Activated CD8-positive, alpha-beta T cell treated with anti-CD3 and anti-CD28 coated beads, Interleukin-2, amount 10 ng/mL, durations not matched to agents 7 days and 5 days (primary cell): ENCODE measurements around the gene COG3. TPM values are rescaled to one million over a fixed set of nuclear protein-coding genes. Genes with fewer than 3 reads are reported as not detected.

ENCODE experiments used
- ATAC-seq: fragments of 150-1000 bp; cut with Tn5 transposase; one replicate; pipeline ENCODE4 v1.10.0; 2021; ENCODE audit warnings: moderate library complexity
- CTCF ChIA-PET: fragments of 350-600 bp; sonication (Branson Sonifier 250); formaldehyde crosslinking; loops from one replicate; lab custom pipeline; 2021; ENCODE audit warnings: antibody characterized with exemption; lab: Charles Lee
- POLR2A ChIA-PET: fragments of 350-600 bp; sonication (Branson Sonifier 250); formaldehyde crosslinking; loops from one replicate; lab custom pipeline; 2021; ENCODE audit warnings: antibody characterized with exemption; lab: Charles Lee
- DNase-seq: peaks from one replicate; pipeline ENCODE4 v3.0.0-alpha.2; 2020
- H3K27ac Mint-ChIP-seq: one replicate; pipeline ENCODE4 v1.8.0; 2021; ENCODE audit warnings: mild to moderate bottlenecking, mixed read lengths
- H3K27me3 Mint-ChIP-seq: one replicate; pipeline ENCODE4 v1.8.0; 2021; ENCODE audit warnings: low read depth, mixed read lengths
- H3K36me3 Mint-ChIP-seq: one replicate; pipeline ENCODE4 v1.8.0; 2021; ENCODE audit warnings: low read depth, mixed read lengths
- H3K4me1 Mint-ChIP-seq: one replicate; pipeline ENCODE4 v1.8.0; 2021; ENCODE audit warnings: low read depth, mixed read lengths
- H3K4me3 Mint-ChIP-seq: one replicate; pipeline ENCODE4 v1.8.0; 2021; ENCODE audit warnings: mild to moderate bottlenecking, mixed read lengths
- H3K9me3 Mint-ChIP-seq: one replicate; pipeline ENCODE4 v1.8.0; 2022; ENCODE audit warnings: mixed read lengths; ENCODE audit not compliant: insufficient read depth
- total RNA-seq, 2 experiments: library from RNA; stranded (reverse); gene quantifications; one replicate each; pipeline ENCODE4 v1.2.3, GENCODE V29; 2021

Gene COG3
- total RNA-seq, 2 experiments from 2014 or later = 22.0 to 23.1 TPM

GRCh38 chr13:45529758-45530157 is 65.0 kb downstream of the COG3 start:
- CTCF ChIA-PET = interaction anchor here (1.0 kb wide), 2 partner anchors 18 to 27 kb away, joined by 3 read pairs; no protein-coding TSS in a partner anchor
- Mint-ChIP-seq H3K4me3 (no peak overlapping the region), H3K36me3 (peaks cover 48% of the 10 kb centered on the region), H3K9me3 (no peaks in the 10 kb centered on the region), H3K27me3 (no peaks in the 10 kb centered on the region), H3K4me1 (no peaks in the 10 kb centered on the region), H3K27ac (no peak overlapping the region)
- no peak for DNase-seq
- no peak for ATAC-seq
- POLR2A ChIA-PET = interaction anchor here (0.7 kb wide), 1 partner anchor 270 kb away, joined by 3 read pairs; no protein-coding TSS in a partner anchor

- DNase-seq = no peak
Measured at GRCh38 chr13:45534604-45535003, 69.9 kb downstream of the COG3 start.

GRCh38 chr13:45536224-45536623 is 71.5 kb downstream of the COG3 start:
- no peaks in the 10 kb centered on the region for H3K27me3 Mint-ChIP-seq
- ChIA-PET CTCF (interaction anchor here (1.3 kb wide), 1 partner anchor 35 kb away, joined by 3 read pairs; no protein-coding TSS in a partner anchor), POLR2A (no interaction called here)
- DNase-seq = no peak
- no peak for ATAC-seq
- no peak overlapping the region for H3K4me3 Mint-ChIP-seq
- no peaks in the 10 kb centered on the region for H3K9me3 Mint-ChIP-seq
- no peak overlapping the region for H3K27ac Mint-ChIP-seq
- H3K4me1 Mint-ChIP-seq = no peaks in the 10 kb centered on the region
- H3K36me3 Mint-ChIP-seq = peaks cover 36% of the 10 kb centered on the region

More at GRCh38 chr13:45534604-45535003, 69.9 kb downstream of the COG3 start:
- POLR2A ChIA-PET = no interaction called here
- no peaks in the 10 kb centered on the region for H3K27me3 Mint-ChIP-seq
- H3K36me3 Mint-ChIP-seq = peaks cover 46% of the 10 kb centered on the region
- no peaks in the 10 kb centered on the region for H3K4me1 Mint-ChIP-seq
- ATAC-seq = no peak
- no peak overlapping the region for H3K27ac Mint-ChIP-seq
- CTCF ChIA-PET = no interaction called here
- H3K9me3 Mint-ChIP-seq = no peaks in the 10 kb centered on the region
- no peak overlapping the region for H3K4me3 Mint-ChIP-seq

- no peak overlapping the region for H3K4me3 Mint-ChIP-seq
- no peaks in the 10 kb centered on the region for H3K9me3 Mint-ChIP-seq
- no peaks in the 10 kb centered on the region for H3K4me1 Mint-ChIP-seq
- no peak overlapping the region for H3K27ac Mint-ChIP-seq
- DNase-seq (no peak), ATAC-seq (no peak)
- POLR2A ChIA-PET = interaction anchor here (0.5 kb wide), 1 partner anchor 30 kb away, joined by 3 read pairs; no protein-coding TSS in a partner anchor
- CTCF ChIA-PET = interaction anchor here (0.6 kb wide), 1 partner anchor 767 kb away, joined by 3 read pairs; no protein-coding TSS in a partner anchor
- H3K27me3 Mint-ChIP-seq = no peaks in the 10 kb centered on the region
- H3K36me3 Mint-ChIP-seq = peaks cover 32% of the 10 kb centered on the region
Measured at GRCh38 chr13:45537516-45537915, 72.8 kb downstream of the COG3 start.

- Mint-ChIP-seq H3K4me3 (no peak overlapping the region), H3K4me1 (no peaks in the 10 kb centered on the region), H3K9me3 (no peaks in the 10 kb centered on the region), H3K36me3 (peaks cover 26% of the 10 kb centered on the region), H3K27ac (no peak overlapping the region), H3K27me3 (no peaks in the 10 kb centered on the region)
- DNase-seq (no peak), ATAC-seq (no peak)
- CTCF ChIA-PET = interaction anchor here (1.1 kb wide), 1 partner anchor 22 kb away, joined by 3 read pairs; no protein-coding TSS in a partner anchor
- POLR2A ChIA-PET = no interaction called here
Measured at GRCh38 chr13:45538382-45538781, 73.6 kb downstream of the COG3 start.

- Mint-ChIP-seq H3K4me1 (no peaks in the 10 kb centered on the region), H3K27me3 (no peaks in the 10 kb centered on the region), H3K4me3 (no peak overlapping the region), H3K9me3 (no peaks in the 10 kb centered on the region), H3K36me3 (peaks cover 10% of the 10 kb centered on the region), H3K27ac (no peak overlapping the region)
- ATAC-seq (no peak), DNase-seq (no peak)
- POLR2A ChIA-PET = no interaction called here
- CTCF ChIA-PET = no interaction called here
Measured at GRCh38 chr13:45540195-45540594, 75.5 kb downstream of the COG3 start.

DNA sequence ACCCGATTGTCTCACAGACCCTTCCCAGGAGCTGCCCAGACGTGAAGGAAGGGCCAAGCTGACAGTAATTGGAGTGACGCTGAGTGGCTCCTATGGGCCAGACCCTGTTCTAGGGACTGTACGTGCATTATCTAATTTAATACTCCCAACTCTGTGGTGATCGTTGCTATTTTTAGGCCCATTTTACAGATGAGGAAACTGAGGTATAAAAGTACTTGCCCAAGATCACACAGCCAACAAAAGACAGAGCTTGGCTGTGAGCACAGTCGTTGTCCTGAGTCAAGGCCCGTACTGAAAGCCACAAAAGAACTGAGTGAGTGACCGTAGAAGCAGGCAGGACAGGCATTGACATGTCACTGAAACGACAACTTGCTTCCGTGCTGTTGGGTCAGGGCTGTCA is 76.1 kb downstream of the COG3 start:
- CTCF ChIA-PET = no interaction called here
- POLR2A ChIA-PET = no interaction called here
- Mint-ChIP-seq H3K4me1 (no peaks in the 10 kb centered on the region), H3K27me3 (no peaks in the 10 kb centered on the region), H3K4me3 (no peak overlapping the region), H3K9me3 (no peaks in the 10 kb centered on the region), H3K36me3 (peaks cover 5% of the 10 kb centered on the region), H3K27ac (no peak overlapping the region)
- DNase-seq = no peak
- ATAC-seq = no peak

DNA sequence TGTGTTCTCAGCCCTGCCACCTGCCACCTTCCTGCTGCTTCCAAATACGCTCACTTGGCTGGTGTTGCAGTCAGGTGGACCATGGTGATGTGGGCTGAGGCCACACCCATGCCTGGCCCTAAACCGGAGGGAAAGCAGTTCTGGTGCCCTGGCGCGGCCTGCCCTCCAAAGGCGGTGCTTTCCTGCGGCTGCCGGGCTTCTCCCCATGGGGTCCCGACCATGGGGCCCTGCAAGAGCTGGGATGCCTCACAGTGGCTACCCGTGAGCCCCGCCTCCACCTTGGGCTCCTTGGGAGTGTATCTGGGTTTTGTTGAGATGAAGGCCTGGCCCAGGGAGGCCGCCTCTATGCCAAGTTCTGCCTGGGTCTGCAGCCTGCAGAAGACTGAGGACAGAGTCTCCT is 77.1 kb downstream of the COG3 start:
- H3K27me3 Mint-ChIP-seq = no peaks in the 10 kb centered on the region

GRCh38 chr13:45542391-45542790 is 77.7 kb downstream of the COG3 start:
- ChIA-PET CTCF (no interaction called here), POLR2A (no interaction called here)
- Mint-ChIP-seq H3K4me3 (no peak overlapping the region), H3K36me3 (no peaks in the 10 kb centered on the region), H3K9me3 (no peaks in the 10 kb centered on the region), H3K27me3 (no peaks in the 10 kb centered on the region), H3K27ac (no peak overlapping the region), H3K4me1 (no peaks in the 10 kb centered on the region)
- ATAC-seq (no peak), DNase-seq (no peak)

More for the DNA sequence above, 77.1 kb downstream of the COG3 start:
- H3K4me3 Mint-ChIP-seq = no peak overlapping the region
- H3K9me3 Mint-ChIP-seq = no peaks in the 10 kb centered on the region
- POLR2A ChIA-PET = no interaction called here
- peaks cover 3% of the 10 kb centered on the region for H3K36me3 Mint-ChIP-seq
- no peak overlapping the region for H3K27ac Mint-ChIP-seq
- DNase-seq = no peak
- no peak for ATAC-seq
- CTCF ChIA-PET = no interaction called here
- H3K4me1 Mint-ChIP-seq = no peaks in the 10 kb centered on the region

DNA sequence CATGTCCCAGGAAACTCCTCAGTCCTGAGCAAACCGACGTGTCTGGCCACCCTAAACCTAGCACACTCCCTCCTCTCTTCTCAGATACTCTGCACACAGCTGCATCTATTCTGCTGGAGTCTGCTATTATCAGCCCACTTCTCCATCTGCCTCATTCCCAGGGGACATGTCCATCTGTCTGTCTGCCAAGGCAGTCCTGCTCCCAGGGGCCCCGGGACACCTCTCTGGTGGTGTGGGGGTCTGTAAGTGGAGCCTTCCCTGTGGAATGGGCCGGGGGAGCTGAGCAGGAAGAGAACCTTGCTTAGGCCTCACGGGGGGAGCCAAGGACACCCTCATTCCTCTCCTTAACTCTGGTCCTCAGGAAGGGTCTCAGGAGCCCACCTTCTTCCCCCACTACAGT is 78.1 kb downstream of the COG3 start:
- Mint-ChIP-seq H3K4me3 (no peak overlapping the region), H3K27ac (no peak overlapping the region), H3K27me3 (peaks cover 3% of the 10 kb centered on the region), H3K9me3 (no peaks in the 10 kb centered on the region), H3K4me1 (no peaks in the 10 kb centered on the region), H3K36me3 (no peaks in the 10 kb centered on the region)
- DNase-seq (no peak), ATAC-seq (no peak)
- POLR2A ChIA-PET = no interaction called here
- CTCF ChIA-PET = no interaction called here

GRCh38 chr13:45544520-45544919 is 79.8 kb downstream of the COG3 start:
- Mint-ChIP-seq H3K36me3 (no peaks in the 10 kb centered on the region), H3K4me1 (no peaks in the 10 kb centered on the region), H3K27ac (no peak overlapping the region), H3K4me3 (no peak overlapping the region), H3K27me3 (peaks cover 3% of the 10 kb centered on the region), H3K9me3 (no peaks in the 10 kb centered on the region)
- ATAC-seq (no peak), DNase-seq (no peak)
- CTCF ChIA-PET = no interaction called here
- POLR2A ChIA-PET = no interaction called here

DNA sequence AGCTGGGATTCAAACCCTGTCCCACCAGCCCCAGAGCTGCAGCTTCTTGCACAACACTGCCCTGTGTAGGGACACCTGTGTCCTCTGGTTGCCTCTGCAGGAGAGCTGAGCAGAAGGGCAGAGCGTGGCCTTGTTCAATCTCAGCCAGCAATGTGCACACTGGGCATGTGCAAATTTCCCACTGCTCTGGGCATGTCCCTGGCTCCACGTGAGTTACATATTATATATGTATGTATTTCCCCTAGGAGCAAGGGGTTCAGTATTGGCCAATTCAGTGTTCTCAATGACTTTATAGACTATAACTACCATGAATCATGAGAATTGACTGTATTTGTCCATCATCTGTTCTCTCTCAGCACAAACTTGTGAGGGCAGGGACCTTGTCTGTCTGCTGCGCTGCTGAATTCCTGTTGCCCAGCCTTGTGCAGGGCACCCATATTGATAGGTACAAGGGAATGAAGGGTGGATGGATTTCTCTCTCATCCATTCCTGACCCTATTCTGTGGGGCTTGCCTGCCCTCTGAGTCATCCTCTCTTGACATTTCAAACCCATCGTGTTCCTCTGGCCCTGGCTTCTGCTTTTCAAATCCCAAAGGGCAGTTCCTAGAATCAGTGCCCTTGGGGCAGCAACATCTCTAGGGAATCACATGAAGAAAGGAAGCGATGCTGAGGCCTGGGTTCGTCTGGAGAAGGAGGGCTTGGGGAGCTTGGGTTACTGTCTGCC is 81.1 kb downstream of the COG3 start:
- POLR2A ChIA-PET = no interaction called here
- H3K9me3 Mint-ChIP-seq = no peaks in the 10 kb centered on the region

More for the DNA sequence above, 81.1 kb downstream of the COG3 start:
- H3K4me1 Mint-ChIP-seq = no peaks in the 10 kb centered on the region
- DNase-seq = no peak
- peaks cover 5% of the 10 kb centered on the region for H3K27me3 Mint-ChIP-seq
- no peak overlapping the region for H3K27ac Mint-ChIP-seq
- CTCF ChIA-PET = no interaction called here
- H3K36me3 Mint-ChIP-seq = no peaks in the 10 kb centered on the region
- H3K4me3 Mint-ChIP-seq = no peak overlapping the region
- ATAC-seq = no peak
